ENCODE data around the gene C2orf15. TPM values are rescaled to one million over a fixed set of nuclear protein-coding genes. Genes with fewer than 3 reads are reported as not detected.

The C2orf15 gene, protein sequence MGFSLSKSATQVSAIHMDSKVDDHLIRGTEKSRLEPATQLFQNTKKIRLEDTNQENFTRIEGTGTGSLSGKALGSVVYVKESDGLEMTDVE
- total RNA-seq, result 1 to 10 TPM in 3 of 5 donors, not detected in 2; 1.8 to 5.9 (median 5.1) TPM
- 1 to 10 TPM; 1.5 to 3.4 (median 2.4) TPM for polyA plus RNA-seq
- long read RNA-seq, donor 1, partial matches to known transcripts, result 0 of 1 reads
- long read RNA-seq, donor 1, other reads (novel, unspliced or antisense), result 0 of 1 reads
- long read RNA-seq, donor 2, result 0 reads
- long read RNA-seq, donor 3, partial matches to known transcripts, result 0 of 1 reads
- long read RNA-seq, donor 3, other reads (novel, unspliced or antisense), result 0 of 1 reads
- long read RNA-seq, donor 4, result 0 reads
- long read RNA-seq, donor 5, partial matches to known transcripts, result 0 of 1 reads
- long read RNA-seq, donor 5, other reads (novel, unspliced or antisense), result 0 of 1 reads
- long read RNA-seq, donor 6, result 0 reads
- long read RNA-seq, donor 7, result 0 reads
- long read RNA-seq, donor 8, result 0 reads
- long read RNA-seq, donor 9, result 0 reads
- long read RNA-seq, donor 10, result 0 reads

DNA sequence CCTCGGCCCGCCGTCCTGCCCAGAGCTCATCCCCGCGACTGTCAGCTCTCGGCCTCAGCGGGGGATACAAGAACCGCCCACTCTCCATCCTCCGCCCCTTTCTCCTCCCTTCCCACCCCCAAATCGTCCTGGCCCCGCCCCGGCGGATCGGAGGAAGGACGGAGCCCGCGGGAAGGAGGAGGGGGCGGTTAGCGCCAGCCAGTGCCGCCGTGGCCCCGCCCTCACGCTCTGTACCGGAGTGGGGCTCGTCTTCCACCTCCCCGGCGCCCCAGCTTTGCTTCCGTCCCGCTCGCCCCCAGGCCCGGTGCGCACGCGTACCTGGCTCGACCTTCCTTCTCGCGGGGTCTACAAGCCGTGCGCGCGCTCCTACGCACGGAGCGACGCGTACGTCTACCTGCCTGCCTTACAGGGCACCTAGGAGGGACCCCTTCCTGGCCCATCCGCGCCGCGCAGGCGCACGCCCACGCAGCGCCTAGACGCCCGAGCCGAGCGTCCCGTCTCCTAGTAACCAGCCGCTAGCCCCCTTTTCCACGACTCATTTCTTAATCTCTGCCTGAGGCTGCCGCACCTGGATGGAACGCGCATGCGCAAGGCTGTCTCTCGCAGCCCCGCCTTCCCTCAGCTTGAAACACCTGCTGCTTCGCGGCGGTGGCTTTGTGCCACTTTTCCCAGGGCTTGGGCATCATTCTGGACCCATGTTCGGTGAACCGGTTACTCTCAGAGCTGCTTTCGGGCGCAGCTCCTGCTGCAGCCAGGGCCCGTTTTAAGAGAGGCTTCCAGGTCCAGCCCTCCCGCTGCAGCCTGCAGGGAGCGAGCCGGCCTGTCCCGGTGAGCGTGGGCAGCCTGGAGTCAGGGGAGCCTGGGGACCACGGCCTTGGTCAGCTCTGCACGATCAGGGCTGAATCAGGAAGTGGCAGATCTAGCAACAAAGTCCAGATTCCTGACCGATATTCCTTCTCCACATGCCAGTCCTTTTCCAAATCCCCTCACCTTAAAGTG lies at the start of gene C2orf15:
Gene C2orf15 (plus strand): TSS at position 598 of the 999 bp plus-strand sequence. CDS start 8,852 bp downstream, outside the sequence.
- intact Hi-C loops (cut with DNase I; ENCODE audit: low total_unique reads), result no loop called here
- Histone ChIP-seq H3K4me3 (peak within 1 kb of the TSS; percentile 61 to 86 (median 76)), H3K4me1 (peaks cover 4 to 20% (median 18%) of the 10 kb centered on the region in 4 donors), H3K9me3 (no peaks in the 10 kb centered on the region), H3K36me3 (no peaks in the 10 kb centered on the region), H3K27me3 (no peaks in the 10 kb centered on the region), H3K27ac (peak within 1 kb of the TSS; percentile 88 to 96 (median 93))
- peak; percentile 97 to 98 for DNase-seq
- WGBS, 5 donors, result 0 to 2% (median 0%) methylated on average over 42 to 84 of the region's 84 CpGs
- TF ChIP-seq EP300 (IDR thresholded peaks at IDR 0.05) (no peak), POLR2A (IDR thresholded peaks at IDR 0.05) (peak in 1 of 4 donors; percentile 75), POLR2AphosphoS5 (IDR thresholded peaks at IDR 0.05) (peak; percentile 52 to 80 (median 78)), CTCF (IDR thresholded peaks at IDR 0.05) (no peak)

- no peak overlapping the region for H3K27ac ChIP-seq
- intact Hi-C loops (cut with DNase I; ENCODE audit: low total_unique reads), result no loop called here
- DNase-seq, result no peak
- TF ChIP-seq POLR2A (IDR thresholded peaks at IDR 0.05) (no peak), CTCF (IDR thresholded peaks at IDR 0.05) (no peak), POLR2AphosphoS5 (IDR thresholded peaks at IDR 0.05) (no peak), EP300 (IDR thresholded peaks at IDR 0.05) (no peak)
- H3K4me3 ChIP-seq, result no peak overlapping the region
- H3K9me3 ChIP-seq, result peaks cover 0 to 11% (median 7%) of the 10 kb centered on the region in 4 donors
- H3K36me3 ChIP-seq, result no peaks in the 10 kb centered on the region
- peaks cover 0 to 4% (median 0%) of the 10 kb centered on the region in 4 donors for H3K4me1 ChIP-seq
- 74 to 84% (median 79%) methylated on average over 1 of the region's 1 CpG for WGBS, 5 donors
- no peaks in the 10 kb centered on the region for H3K27me3 ChIP-seq
These were observed 44.8 kb upstream of the C2orf15 start for GRCh38 chr2:99096728-99097127.

DNA sequence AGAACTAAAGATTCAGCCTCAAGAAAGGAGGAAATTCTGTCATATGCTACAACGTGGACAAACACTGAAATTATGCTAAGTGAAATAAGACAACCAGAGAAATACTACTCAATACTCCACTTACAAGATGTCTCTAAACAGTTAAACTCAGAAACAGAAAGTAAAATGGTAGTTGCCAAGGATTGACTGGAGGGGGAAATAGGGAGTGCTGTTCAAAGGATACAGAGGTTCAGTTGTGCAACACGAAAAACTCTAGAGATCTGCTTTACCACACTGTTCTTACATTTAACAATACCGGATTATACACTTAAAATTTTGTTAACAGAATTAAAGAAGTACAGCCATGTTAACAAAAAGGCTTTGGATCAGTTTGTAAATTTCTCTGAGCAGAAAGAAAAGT lies 39.8 kb upstream of the C2orf15 start:
- no peaks in the 10 kb centered on the region for H3K27me3 ChIP-seq
- peaks cover 0 to 4% (median 0%) of the 10 kb centered on the region in 4 donors for H3K4me1 ChIP-seq
- no peaks in the 10 kb centered on the region for H3K36me3 ChIP-seq
- TF ChIP-seq POLR2A (IDR thresholded peaks at IDR 0.05) (no peak), CTCF (IDR thresholded peaks at IDR 0.05) (no peak), POLR2AphosphoS5 (IDR thresholded peaks at IDR 0.05) (no peak), EP300 (IDR thresholded peaks at IDR 0.05) (no peak)
- no peak overlapping the region for H3K4me3 ChIP-seq
- intact Hi-C loops (cut with DNase I; ENCODE audit: low total_unique reads), result no loop called here
- H3K27ac ChIP-seq, result no peak overlapping the region
- H3K9me3 ChIP-seq, result no peaks in the 10 kb centered on the region
- 30 to 49% (median 42%) methylated on average over 3 of the region's 3 CpGs for WGBS, 5 donors
- peak in 1 of 2 donors; percentile 30 for DNase-seq

DNA sequence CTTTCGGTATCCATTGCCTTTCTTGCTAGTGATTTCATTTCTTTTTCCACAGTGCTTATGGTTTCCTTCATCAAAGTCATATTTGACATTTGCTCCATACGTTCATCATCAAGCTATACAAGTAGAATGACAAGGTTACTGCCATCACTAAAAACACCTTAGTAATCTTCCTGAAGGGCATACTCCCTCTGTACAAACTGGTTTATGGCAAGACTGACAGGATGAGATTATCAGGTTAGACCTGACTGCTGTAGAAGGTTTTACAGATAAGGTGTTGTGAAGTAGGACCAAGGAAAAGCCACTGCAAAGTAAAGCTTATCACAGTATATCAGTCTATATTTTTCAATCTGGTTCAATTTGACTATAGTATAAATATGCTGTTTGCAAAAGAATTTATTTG lies 37.5 kb upstream of the C2orf15 start:
- Histone ChIP-seq H3K36me3 (no peaks in the 10 kb centered on the region), H3K27me3 (no peaks in the 10 kb centered on the region), H3K9me3 (no peaks in the 10 kb centered on the region), H3K4me3 (no peak overlapping the region), H3K4me1 (peaks cover 0 to 4% (median 0%) of the 10 kb centered on the region in 4 donors), H3K27ac (no peak overlapping the region)
- intact Hi-C loops (cut with DNase I; ENCODE audit: low total_unique reads), result no loop called here
- no peak for DNase-seq
- 72 to 88% (median 85%) methylated on average over 2 of the region's 2 CpGs for WGBS, 5 donors
- TF ChIP-seq CTCF (IDR thresholded peaks at IDR 0.05) (no peak), POLR2AphosphoS5 (IDR thresholded peaks at IDR 0.05) (no peak), EP300 (IDR thresholded peaks at IDR 0.05) (no peak), POLR2A (IDR thresholded peaks at IDR 0.05) (no peak)

All from stomach (tissue), 19 donors.